H9 (cell line): Measurements from ENCODE around the gene WASHC2C. TPM values are rescaled to one million over a fixed set of nuclear protein-coding genes. Genes with fewer than 3 reads are reported as not detected.
"Not testable (repeated sequence)": the region's sequence is repeated elsewhere in the genome, so short reads cannot be mapped to it uniquely, and the experiment has no call there.

Source experiments
- DNase-seq: peaks from one replicate; pipeline ENCODE4 v3.0.0-alpha.2; 2017
- H2AFZ ChIP-seq: one replicate; pipeline ENCODE4 v1.6.1; 2013; ENCODE audit warnings: mild to moderate bottlenecking, low read length, control low read depth, moderate library complexity
- H2AK5ac ChIP-seq: 2 replicates; pipeline ENCODE4 v1.6.1; 2013; ENCODE audit warnings: low read length, control low read depth, mixed read lengths; ENCODE audit not compliant: insufficient read length
- H2BK120ac ChIP-seq: one replicate; pipeline ENCODE4 v1.6.1; 2013; ENCODE audit warnings: low read depth, mild to moderate bottlenecking, low read length, control low read depth, inconsistent platforms; ENCODE audit not compliant: poor library complexity, severe bottlenecking
- H2BK12ac ChIP-seq: 2 replicates; pipeline ENCODE4 v1.6.1; 2013; ENCODE audit warnings: low read length, control low read depth, mixed read lengths, low read depth; ENCODE audit not compliant: insufficient read length
- H2BK15ac ChIP-seq: 2 replicates; pipeline ENCODE4 v1.6.1; 2013; ENCODE audit warnings: low read depth, low read length, control low read depth
- H2BK20ac ChIP-seq: one replicate; pipeline ENCODE4 v1.6.1; 2013; ENCODE audit warnings: low read depth, mild to moderate bottlenecking, low read length, control low read depth, inconsistent platforms; ENCODE audit not compliant: poor library complexity, severe bottlenecking
- H2BK5ac ChIP-seq: 2 replicates; pipeline ENCODE4 v1.6.1; 2013; ENCODE audit warnings: low read length, control low read depth, mixed read lengths; ENCODE audit not compliant: insufficient read length
- H3K14ac ChIP-seq: 2 replicates; pipeline ENCODE4 v1.6.1; 2013; ENCODE audit warnings: low read length, control low read depth; ENCODE audit not compliant: insufficient read depth
- H3K18ac ChIP-seq: 2 replicates; pipeline ENCODE4 v1.6.1; 2013; ENCODE audit warnings: low read depth, mild to moderate bottlenecking, mixed read lengths, low read length, control low read depth; ENCODE audit not compliant: insufficient read length
- H3K23ac ChIP-seq: 2 replicates; pipeline ENCODE4 v1.6.1; 2013; ENCODE audit warnings: low read length, control low read depth, mixed read lengths, low read depth; ENCODE audit not compliant: insufficient read length
- H3K23me2 ChIP-seq: 2 replicates; pipeline ENCODE4 v1.6.1; 2013; ENCODE audit warnings: low read depth, mild to moderate bottlenecking, mixed read lengths, low read length, control low read depth; ENCODE audit not compliant: insufficient read length, poor library complexity, severe bottlenecking
- H3K27ac ChIP-seq: 2 replicates; pipeline ENCODE4 v1.5.1; 2013; ENCODE audit warnings: low read length, control low read depth, mixed read lengths, low read depth; ENCODE audit not compliant: insufficient read length
- H3K27me3 ChIP-seq: 2 replicates; pipeline ENCODE4 v1.6.1; 2013; ENCODE audit warnings: low read length, control low read depth, inconsistent platforms; ENCODE audit not compliant: insufficient read depth
- H3K4ac ChIP-seq: 2 replicates; pipeline ENCODE4 v1.6.1; 2013; ENCODE audit warnings: low read depth, mild to moderate bottlenecking, control low read depth, inconsistent platforms, low read length, moderate library complexity
- H3K4me1 ChIP-seq: 2 replicates; pipeline ENCODE4 v1.6.1; 2013; ENCODE audit warnings: low read length, control low read depth, inconsistent platforms; ENCODE audit not compliant: insufficient read depth
- H3K4me2 ChIP-seq: 2 replicates; pipeline ENCODE4 v1.6.1; 2013; ENCODE audit warnings: low read length, control low read depth, mixed read lengths; ENCODE audit not compliant: insufficient read length, insufficient read depth
- H3K56ac ChIP-seq: 2 replicates; pipeline ENCODE4 v1.6.1; 2013; ENCODE audit warnings: low read depth, mild to moderate bottlenecking, mixed read lengths, low read length, control low read depth; ENCODE audit not compliant: insufficient read length
- H3K79me1 ChIP-seq: 2 replicates; pipeline ENCODE4 v1.6.1; 2013; ENCODE audit warnings: low read depth, mild to moderate bottlenecking, moderate library complexity, low read length, control low read depth, inconsistent platforms; ENCODE audit not compliant: insufficient read depth, poor library complexity, severe bottlenecking
- H3K79me2 ChIP-seq: 2 replicates; pipeline ENCODE4 v1.6.1; 2013; ENCODE audit warnings: low read length, control low read depth, inconsistent platforms; ENCODE audit not compliant: insufficient read depth
- H3K9ac ChIP-seq: 2 replicates; pipeline ENCODE4 v1.6.1; 2013; ENCODE audit warnings: low read length, control low read depth, mixed read lengths; ENCODE audit not compliant: insufficient read length; ENCODE audit errors: extremely low read depth
- H3K9me3 ChIP-seq: one replicate; pipeline ENCODE4 v1.6.1; 2013; ENCODE audit warnings: low read depth, low read length, inconsistent platforms; ENCODE audit not compliant: control insufficient read depth
- H3T11ph ChIP-seq: one replicate; pipeline ENCODE4 v1.6.1; 2013; ENCODE audit warnings: mild to moderate bottlenecking, low read length, control low read depth, inconsistent platforms
- H4K20me1 ChIP-seq: one replicate; pipeline ENCODE4 v1.6.1; 2013; ENCODE audit not compliant: control insufficient read depth, insufficient read length, insufficient read depth
- H4K5ac ChIP-seq: 2 replicates; pipeline ENCODE4 v1.6.1; 2013; ENCODE audit warnings: low read depth, mild to moderate bottlenecking, mixed read lengths, low read length, control low read depth; ENCODE audit not compliant: insufficient read length
- H4K8ac ChIP-seq: replicated peaks from 2 replicates; pipeline ENCODE4 v1.6.1; 2013; ENCODE audit warnings: low read length, control low read depth, mixed read lengths, low read depth; ENCODE audit not compliant: insufficient read length
- H4K91ac ChIP-seq: 2 replicates; pipeline ENCODE4 v1.6.1; 2013; ENCODE audit warnings: low read depth, mild to moderate bottlenecking, moderate library complexity, mixed read lengths, low read length, control low read depth; ENCODE audit not compliant: insufficient read length
- H3K27ac Mint-ChIP-seq, 3 experiments: 2 replicates in 2 of 3; 3 replicates in 1 of 3; pipeline ENCODE4 v1.8.0; 2020 to 2021; ENCODE audit warnings: mixed read lengths in 3 of 3, mild to moderate bottlenecking in 1 of 3, moderate library complexity in 1 of 3
- H3K27me3 Mint-ChIP-seq: 2 replicates; pipeline ENCODE4 v1.8.0; 2021; ENCODE audit warnings: low read depth, mild to moderate bottlenecking, moderate library complexity, mixed read lengths
- H3K36me3 Mint-ChIP-seq, 3 experiments: 2 replicates in 2 of 3; 3 replicates in 1 of 3; pipeline ENCODE4 v1.8.0; 2020 to 2021; ENCODE audit warnings: low read depth in 3 of 3, mixed read lengths in 3 of 3; ENCODE audit not compliant: insufficient read depth in 1 of 3
- H3K4me1 Mint-ChIP-seq, 2 experiments: 2 replicates each; pipeline ENCODE4 v1.8.0; 2020; ENCODE audit warnings: mixed read lengths in 2 of 2
- H3K4me3 Mint-ChIP-seq, 2 experiments: 2 replicates in 1 of 2; 3 replicates in 1 of 2; pipeline ENCODE4 v1.8.0; 2020 to 2021; ENCODE audit warnings: mild to moderate bottlenecking in 2 of 2, mixed read lengths in 2 of 2, moderate library complexity in 1 of 2
- H3K9me3 Mint-ChIP-seq, 2 experiments: 2 replicates in 1 of 2; 3 replicates in 1 of 2; pipeline ENCODE4 v1.8.0; 2020; ENCODE audit warnings: mild to moderate bottlenecking in 2 of 2, mixed read lengths in 2 of 2, moderate library complexity in 1 of 2
- CTCF ChIP-seq: fragments of 200-600 bp; sonication (generic); conservative IDR thresholded peaks from 3 replicates; pipeline ENCODE4 v1.8.0; 2021; ENCODE audit warnings: antibody characterized with exemption, mild to moderate bottlenecking
- WGBS: extraction: QIAGEN DNeasy Blood & Tissue Kit; methylation state at CpG from one replicate; pipeline ENCODE4 v1.1.7; 2013; ENCODE audit warnings: missing lambda C conversion rate, low lambda C conversion rate, mixed read lengths; ENCODE audit not compliant: insufficient read length; ENCODE audit errors: extremely low coverage; 5-methylcytosine and 5-hydroxymethylcytosine counted together
- total RNA-seq: library from RNA; stranded (reverse); gene quantifications from 2 replicates; pipeline ENCODE4 v1.2.1, GENCODE V29; 2021

Gene WASHC2C
- total RNA-seq, 1 experiment from 2014 or later = 36.7 TPM

- Mint-ChIP-seq H3K27me3 (no peaks in the 10 kb centered on the region), H3K36me3 (no peaks in the 10 kb centered on the region), H3K9me3 (peaks cover 0 to 1% of the 10 kb centered on the region in 2 experiments; a peak in 1 of 5 replicates), H3K4me1 (peaks cover 4 to 8% of the 10 kb centered on the region in 2 experiments; a peak in 2 of 4 replicates), H3K4me3 (no peak overlapping the region), H3K27ac (no peak overlapping the region)
- Histone ChIP-seq H3K79me1 (no peaks in the 10 kb centered on the region), H2BK15ac (no peak overlapping the region), H3K79me2 (no peaks in the 10 kb centered on the region), H4K5ac (no peak overlapping the region), H4K91ac (no peak overlapping the region), H2BK120ac (no peak overlapping the region), H3K23me2 (no peaks in the 10 kb centered on the region), H3K4me2 (no peak overlapping the region), H4K20me1 (no peaks in the 10 kb centered on the region), H3K14ac (no peak overlapping the region), H2BK5ac (no peak overlapping the region), H3K4me1 (no peaks in the 10 kb centered on the region), H2BK12ac (no peak overlapping the region), H2AFZ (no peak overlapping the region), H3K56ac (no peak overlapping the region), H3K23ac (no peak overlapping the region), H3K27me3 (no peaks in the 10 kb centered on the region), H3K9me3 (no peaks in the 10 kb centered on the region), H3T11ph (no peak overlapping the region), H3K27ac (no peak overlapping the region), H3K18ac (no peak overlapping the region), H2BK20ac (no peak overlapping the region), H2AK5ac (no peak overlapping the region), H3K4ac (no peak overlapping the region), H4K8ac (no peak overlapping the region), H3K9ac (no peak overlapping the region)
- no peak for DNase-seq
- WGBS = no CpG with 5 or more reads among the region's 6 CpGs
- TF ChIP-seq CTCF = no peak
Measured at GRCh38 chr10:45811075-45811474, 84.0 kb downstream of the WASHC2C start.

- H2BK5ac ChIP-seq, H4K91ac ChIP-seq, H2BK12ac ChIP-seq, H3K79me2 ChIP-seq, H3K79me1 ChIP-seq, H2AK5ac ChIP-seq, H3K27me3 ChIP-seq, H3K9ac ChIP-seq, H3K4me3 Mint-ChIP-seq, H3K9me3 Mint-ChIP-seq, H2BK20ac ChIP-seq, H3K4ac ChIP-seq, H4K8ac ChIP-seq, H4K20me1 ChIP-seq, H3K14ac ChIP-seq, H3K27ac ChIP-seq, H3K18ac ChIP-seq, H4K5ac ChIP-seq, H3K36me3 Mint-ChIP-seq, H3K56ac ChIP-seq, H3K27me3 Mint-ChIP-seq, H3K9me3 ChIP-seq, H3K4me1 ChIP-seq, H3K23me2 ChIP-seq, H3K27ac Mint-ChIP-seq, H3K4me1 Mint-ChIP-seq, DNase-seq, H3K4me2 ChIP-seq, H3T11ph ChIP-seq, H2BK120ac ChIP-seq, H2BK15ac ChIP-seq, H3K23ac ChIP-seq, H2AFZ ChIP-seq: not testable (repeated sequence)
- no CpG with 5 or more reads among the region's 13 CpGs for WGBS
Measured at GRCh38 chr10:45812959-45813358, 85.9 kb downstream of the WASHC2C start.
